Measurements from ENCODE around the gene MAD1L1. TPM values are rescaled to one million over a fixed set of nuclear protein-coding genes. Genes with fewer than 3 reads are reported as not detected.

Gene MAD1L1
- total and polyA plus RNA-seq, 4 donors: 12.8 to 20.7 (median 16.5) TPM

DNA sequence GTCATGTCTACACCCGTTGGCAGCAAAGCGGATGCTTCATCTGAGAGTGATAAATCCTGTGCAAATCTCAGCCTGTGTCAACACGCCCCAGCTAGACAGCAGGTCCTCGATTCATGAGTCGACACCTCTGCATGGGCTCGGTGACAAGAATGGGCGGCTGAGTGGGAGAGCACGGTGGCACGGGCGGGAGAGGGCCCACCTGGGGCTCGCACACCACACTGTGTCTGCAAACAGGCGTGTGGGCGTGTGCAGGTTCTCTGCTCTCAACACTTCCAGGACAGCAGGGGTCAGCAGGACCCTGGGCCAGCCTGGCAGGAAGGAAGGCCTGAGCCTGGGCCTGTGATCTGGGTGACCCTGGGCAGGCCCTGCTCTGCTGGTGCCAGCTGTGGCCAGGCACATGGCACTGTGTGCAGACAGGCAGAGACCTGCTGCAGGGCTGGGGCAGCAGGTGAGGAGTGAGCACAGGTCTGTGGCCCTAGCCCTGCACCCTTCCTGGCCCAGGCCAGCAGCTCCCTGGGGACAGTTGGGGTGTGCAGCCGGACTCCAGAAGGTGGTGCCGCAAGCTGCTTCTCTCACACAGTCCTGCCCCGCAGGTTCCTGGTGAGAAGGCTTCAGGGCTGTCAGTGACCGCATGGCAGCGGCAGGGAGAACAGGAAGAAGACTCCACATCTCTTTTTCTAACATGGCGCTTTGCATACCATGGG, 346.2 kb downstream of the MAD1L1 start:
- no peaks in the 10 kb centered on the region for H3K27me3 ChIP-seq (ENCODE audit: control insufficient read depth in 4 of 4, insufficient read depth in 4 of 4, low read length in 3 of 4)
- no peak overlapping the region for H3K9ac ChIP-seq (ENCODE audit: low read depth in 1 of 2, low read length in 2 of 2)
- H3K4me1 ChIP-seq (ENCODE audit: control insufficient read depth in 4 of 4, insufficient read depth in 4 of 4, low read length in 3 of 4): peaks cover 0 to 10% (median 4%) of the 10 kb centered on the region in 4 donors
- no peak overlapping the region for H3K4me3 ChIP-seq (ENCODE audit: low read depth in 1 of 3, low read length in 3 of 3)
- peaks cover 0 to 17% (median under 1%) of the 10 kb centered on the region in 4 donors for H3K36me3 ChIP-seq (ENCODE audit: control insufficient read depth in 4 of 4, insufficient read depth in 3 of 4, low read depth in 1 of 4, low read length in 3 of 4)
- no peaks in the 10 kb centered on the region for H3K9me3 ChIP-seq (ENCODE audit: control insufficient read depth in 4 of 4, low read length in 3 of 4)
- no peak for DNase-seq (ENCODE audit: low spot score)
- TF ChIP-seq TAF1 (conservative IDR thresholded peaks at IDR 0.05) (no peak), FOXA1 (IDR thresholded peaks at IDR 0.05) (no peak), SP1 (IDR thresholded peaks at IDR 0.05) (no peak), YY1 (IDR thresholded peaks at IDR 0.05) (no peak), GABPA (IDR thresholded peaks at IDR 0.05 in 1 of 2, conservative IDR thresholded peaks at IDR 0.05 in 1 of 2) (no peak), EGR1 (IDR thresholded peaks at IDR 0.05; ENCODE audit: low read depth in 2 of 2) (no peak), RXRA (IDR thresholded peaks at IDR 0.05) (no peak), NR2F2 (IDR thresholded peaks at IDR 0.05) (no peak), HNF4G (IDR thresholded peaks at IDR 0.05) (no peak)
- TF ChIP-seq, protein P1, sequence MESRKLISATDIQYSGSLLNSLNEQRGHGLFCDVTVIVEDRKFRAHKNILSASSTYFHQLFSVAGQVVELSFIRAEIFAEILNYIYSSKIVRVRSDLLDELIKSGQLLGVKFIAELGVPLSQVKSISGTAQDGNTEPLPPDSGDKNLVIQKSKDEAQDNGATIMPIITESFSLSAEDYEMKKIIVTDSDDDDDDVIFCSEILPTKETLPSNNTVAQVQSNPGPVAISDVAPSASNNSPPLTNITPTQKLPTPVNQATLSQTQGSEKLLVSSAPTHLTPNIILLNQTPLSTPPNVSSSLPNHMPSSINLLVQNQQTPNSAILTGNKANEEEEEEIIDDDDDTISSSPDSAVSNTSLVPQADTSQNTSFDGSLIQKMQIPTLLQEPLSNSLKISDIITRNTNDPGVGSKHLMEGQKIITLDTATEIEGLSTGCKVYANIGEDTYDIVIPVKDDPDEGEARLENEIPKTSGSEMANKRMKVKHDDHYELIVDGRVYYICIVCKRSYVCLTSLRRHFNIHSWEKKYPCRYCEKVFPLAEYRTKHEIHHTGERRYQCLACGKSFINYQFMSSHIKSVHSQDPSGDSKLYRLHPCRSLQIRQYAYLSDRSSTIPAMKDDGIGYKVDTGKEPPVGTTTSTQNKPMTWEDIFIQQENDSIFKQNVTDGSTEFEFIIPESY (IDR thresholded peaks at IDR 0.05): no peak
- H3K27ac ChIP-seq (ENCODE audit: low read depth in 1 of 2, low read length in 2 of 2): no peak overlapping the region
- 90% methylated on average over 19 of the region's 19 CpGs for WGBS

DNA sequence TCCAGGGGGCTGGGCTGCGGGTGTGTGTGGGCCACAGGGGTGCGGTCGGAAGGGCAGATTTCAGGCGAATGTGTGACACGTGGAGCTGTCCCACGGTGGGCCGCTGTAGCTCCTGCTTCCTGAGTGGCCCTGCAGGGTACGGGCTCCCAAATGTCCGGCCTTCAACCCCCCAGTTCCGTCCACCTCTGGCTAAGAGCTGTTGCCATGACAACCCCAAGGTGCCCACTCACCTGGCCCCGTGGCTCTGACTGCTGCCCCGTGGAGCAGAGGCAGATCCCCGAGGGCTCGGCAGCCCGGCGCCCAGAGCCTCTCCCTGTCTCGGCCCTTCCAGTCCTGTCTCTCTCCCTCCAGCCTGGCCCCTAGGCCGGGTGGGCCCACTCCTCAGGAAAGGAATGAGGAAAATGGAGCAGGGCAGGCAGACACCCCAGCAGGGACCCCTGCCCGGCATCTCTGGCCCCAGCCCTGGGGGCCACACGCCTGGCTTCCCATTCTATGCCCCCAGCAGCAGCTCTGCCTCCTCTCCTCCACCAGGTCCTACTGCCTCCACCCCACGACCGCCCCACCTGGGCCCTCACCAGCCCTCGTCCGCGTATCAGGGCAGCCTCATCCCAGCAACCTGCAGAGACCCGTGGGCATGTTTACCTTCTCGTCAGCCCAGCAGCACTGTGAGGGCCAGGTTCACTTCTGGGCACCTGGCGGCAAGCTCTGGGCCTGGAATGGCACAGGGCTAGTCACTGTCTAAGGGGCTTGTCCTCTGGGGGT, 347.1 kb downstream of the MAD1L1 start:
- H3K36me3 ChIP-seq (ENCODE audit: control insufficient read depth in 4 of 4, insufficient read depth in 3 of 4, low read depth in 1 of 4, low read length in 3 of 4): peaks cover 0 to 17% (median under 1%) of the 10 kb centered on the region in 4 donors

More for the DNA sequence above, 347.1 kb downstream of the MAD1L1 start:
- no peak for DNase-seq (ENCODE audit: low spot score)
- Histone ChIP-seq H3K4me3 (ENCODE audit: low read depth in 1 of 3, low read length in 3 of 3) (no peak overlapping the region), H3K9ac (ENCODE audit: low read depth in 1 of 2, low read length in 2 of 2) (no peak overlapping the region), H3K27ac (ENCODE audit: low read depth in 1 of 2, low read length in 2 of 2) (no peak overlapping the region), H3K27me3 (ENCODE audit: control insufficient read depth in 4 of 4, insufficient read depth in 4 of 4, low read length in 3 of 4) (no peaks in the 10 kb centered on the region), H3K4me1 (ENCODE audit: control insufficient read depth in 4 of 4, insufficient read depth in 4 of 4, low read length in 3 of 4) (peaks cover 0 to 10% (median 4%) of the 10 kb centered on the region in 4 donors), H3K9me3 (ENCODE audit: control insufficient read depth in 4 of 4, low read length in 3 of 4) (no peaks in the 10 kb centered on the region)
- 93% methylated on average over 28 of the region's 28 CpGs for WGBS
- TF ChIP-seq JUND (IDR thresholded peaks at IDR 0.05) (no peak), FOXA1 (IDR thresholded peaks at IDR 0.05) (no peak), HNF4G (IDR thresholded peaks at IDR 0.05) (no peak), RAD21 (IDR thresholded peaks at IDR 0.05) (no peak), CTCF (IDR thresholded peaks at IDR 0.05; ENCODE audit: low read depth, low read length, missing input control) (no peak), SP1 (IDR thresholded peaks at IDR 0.05) (no peak), TAF1 (conservative IDR thresholded peaks at IDR 0.05) (no peak)
- TF ChIP-seq, protein P1 (IDR thresholded peaks at IDR 0.05): no peak
